Measurements from ENCODE around the gene WDR70.
"Not testable (repeated sequence)": the region's sequence is repeated elsewhere in the genome, so short reads cannot be mapped to it uniquely, and the experiment has no call there.

The WDR70 gene

GRCh38 chr5:37640088-37640487, 261.0 kb downstream of the WDR70 start:
- DNase-seq (ENCODE audit: low read depth), result no peak

DNA sequence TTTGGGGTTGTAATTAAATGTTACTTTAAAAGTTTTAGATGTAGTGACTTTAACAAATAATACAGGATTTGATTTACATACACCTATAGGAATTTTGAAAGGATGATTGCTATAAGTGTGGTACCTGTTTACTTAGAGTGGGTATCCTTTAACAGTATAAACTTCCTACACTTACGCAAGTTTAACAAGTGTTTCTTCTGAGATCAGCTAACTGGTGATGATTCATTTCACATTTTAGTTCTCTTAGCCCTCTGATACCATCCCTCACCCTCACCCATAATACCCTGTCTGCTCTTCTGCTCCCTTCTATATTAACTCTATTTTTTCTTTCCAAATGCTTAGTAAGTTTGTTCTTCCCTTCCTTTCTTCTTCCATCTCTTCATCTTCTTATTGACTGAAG, 262.8 kb downstream of the WDR70 start:
- no peak for DNase-seq (ENCODE audit: low read depth)

DNA sequence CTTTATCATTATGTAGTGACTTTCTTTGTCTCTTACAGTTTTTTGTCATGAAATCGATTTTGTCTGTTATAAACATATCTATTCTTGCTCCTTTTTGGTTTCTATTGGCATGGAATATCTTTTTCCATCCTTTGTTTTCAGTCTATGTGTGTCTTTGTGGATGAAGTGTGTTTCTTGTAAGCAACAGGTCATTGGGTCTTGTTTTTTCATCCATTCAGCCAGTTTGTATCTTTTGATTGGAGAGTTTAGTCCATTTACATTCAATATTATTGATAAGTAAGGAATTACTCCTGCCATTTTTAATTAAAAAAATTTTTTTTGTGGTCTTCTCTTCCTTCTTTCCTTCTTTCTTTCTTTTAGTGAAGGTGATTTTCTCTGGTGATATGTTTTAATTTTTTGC, 266.6 kb downstream of the WDR70 start:
- DNase-seq (ENCODE audit: low read depth), result no peak

DNA sequence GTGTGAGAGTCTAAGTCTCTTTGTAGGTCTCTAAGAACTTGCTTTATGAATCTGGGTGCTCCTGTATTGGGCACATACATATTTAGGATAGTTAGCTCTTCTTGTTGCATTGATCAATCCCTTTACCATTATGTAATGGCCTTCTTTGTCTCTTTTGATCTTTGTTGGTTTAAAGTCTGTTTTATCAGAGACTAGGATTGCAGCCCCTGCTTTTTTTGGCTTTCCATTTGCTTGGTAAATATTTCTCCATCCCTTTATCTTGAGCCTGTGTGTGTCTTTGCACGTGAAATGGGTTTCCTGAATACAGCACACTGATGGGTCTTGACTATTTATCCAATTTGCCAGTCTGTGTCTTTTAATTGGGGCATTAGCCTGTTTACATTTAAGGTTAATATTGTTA, 275.4 kb downstream of the WDR70 start:
- not testable (repeated sequence) for DNase-seq (ENCODE audit: low read depth)

DNA sequence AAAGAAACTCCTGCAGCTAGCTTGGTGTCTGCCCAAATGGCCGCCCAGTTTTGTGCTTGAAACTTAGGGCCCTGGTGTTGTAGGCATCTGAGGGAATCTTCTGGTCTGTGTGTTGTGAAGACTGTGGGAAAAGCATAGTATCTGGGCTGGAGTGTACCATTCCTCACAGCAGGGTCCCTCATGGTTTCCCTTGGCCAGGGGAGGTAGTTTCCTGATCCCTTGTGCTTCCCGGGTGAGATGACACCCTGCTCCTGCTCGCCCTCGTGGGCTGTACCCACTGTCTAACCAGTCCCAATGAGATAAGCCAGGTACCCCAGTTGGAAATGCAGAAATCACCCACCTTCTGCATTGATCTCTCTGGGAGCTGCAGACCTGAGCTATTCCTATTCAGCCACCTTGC, 277.9 kb downstream of the WDR70 start:
- no peak for DNase-seq (ENCODE audit: low read depth)

DNA sequence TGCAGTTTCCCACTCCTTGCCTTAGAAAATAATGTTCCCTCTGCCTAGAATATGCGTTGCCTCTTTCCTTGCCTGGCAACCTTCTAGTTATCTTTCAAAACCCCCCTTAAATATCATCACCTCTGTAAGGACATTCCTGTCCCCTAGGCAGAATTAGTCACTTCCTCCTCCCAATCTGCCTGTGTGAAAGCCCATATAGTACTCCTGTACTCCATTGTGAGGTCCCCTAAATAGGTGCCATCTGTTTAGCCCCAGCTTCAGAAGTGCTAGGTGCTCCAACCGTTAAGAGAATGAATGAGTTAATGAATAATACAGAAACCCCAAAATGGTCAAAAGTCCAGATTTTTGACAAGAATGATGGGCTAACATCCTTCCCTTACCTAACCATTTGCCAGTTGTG, 279.3 kb downstream of the WDR70 start:
- DNase-seq (ENCODE audit: low read depth), result no peak

DNA sequence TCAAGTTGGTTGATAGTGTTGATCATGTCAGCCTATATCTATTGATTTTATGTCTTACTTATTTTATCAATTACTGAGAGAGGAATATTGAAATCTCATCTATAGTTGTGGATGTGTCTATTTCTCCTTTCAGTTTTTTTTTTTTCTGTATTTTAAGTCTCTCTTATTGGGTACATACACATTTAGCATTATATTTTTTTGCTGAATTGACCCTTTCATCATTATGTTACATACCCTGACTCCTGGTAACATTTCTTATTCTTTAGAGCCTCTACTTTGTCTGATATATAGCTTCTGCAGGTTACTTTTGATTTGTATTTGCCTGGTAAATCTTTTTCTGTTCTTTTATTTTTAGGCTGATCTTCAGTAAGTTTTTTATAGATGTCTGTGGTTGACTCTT, 281.2 kb downstream of the WDR70 start:
- DNase-seq (ENCODE audit: low read depth), result no peak

- no peak for DNase-seq (ENCODE audit: low read depth)
Observed at GRCh38 chr5:37661227-37661920, 282.3 kb downstream of the WDR70 start.

DNA sequence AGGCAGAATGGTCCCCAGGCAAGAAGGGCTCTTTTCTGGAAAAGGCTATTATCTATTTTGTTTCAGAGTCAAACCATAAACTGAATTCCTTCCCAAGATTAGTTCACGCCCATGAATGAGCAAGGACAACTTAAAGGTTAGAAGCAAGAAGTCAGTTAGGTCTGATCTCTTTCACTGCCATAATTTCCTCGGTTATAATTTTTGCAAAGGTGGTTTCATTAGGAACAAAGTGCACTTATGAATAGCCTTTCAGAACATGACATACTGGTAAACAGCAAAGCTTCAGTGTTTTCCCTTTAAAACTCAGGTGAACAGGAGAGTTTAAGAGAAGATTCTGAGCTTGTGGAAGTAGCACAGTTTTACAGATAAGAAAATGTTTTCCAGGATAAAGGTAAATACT, 282.8 kb downstream of the WDR70 start:
- DNase-seq (ENCODE audit: low read depth), result no peak

DNA sequence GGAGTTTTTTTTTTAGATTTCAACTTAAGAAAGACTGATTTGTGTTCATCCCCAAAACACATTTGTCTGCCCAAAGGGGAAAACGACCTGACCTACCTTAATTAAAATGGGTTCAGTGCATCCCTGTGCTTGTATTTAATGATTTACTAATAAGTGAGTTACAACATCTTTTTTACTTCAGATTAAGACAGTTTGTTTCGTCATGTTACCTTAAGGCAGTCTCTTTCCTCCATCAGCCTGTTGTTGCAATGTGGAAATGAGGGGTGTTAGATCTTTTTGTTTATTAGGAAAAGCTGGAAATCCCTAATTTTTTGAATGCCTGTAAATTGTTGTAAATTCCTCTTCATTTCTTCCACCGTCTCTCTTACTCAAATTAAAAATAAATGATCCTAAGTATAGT, 283.2 kb downstream of the WDR70 start:
- DNase-seq (ENCODE audit: low read depth), result no peak

GRCh38 chr5:37662789-37663485, 283.8 kb downstream of the WDR70 start:
- no peak for DNase-seq (ENCODE audit: low read depth)

- no peak for DNase-seq (ENCODE audit: low read depth)
Observed at GRCh38 chr5:37663538-37663937, 284.4 kb downstream of the WDR70 start.

DNA sequence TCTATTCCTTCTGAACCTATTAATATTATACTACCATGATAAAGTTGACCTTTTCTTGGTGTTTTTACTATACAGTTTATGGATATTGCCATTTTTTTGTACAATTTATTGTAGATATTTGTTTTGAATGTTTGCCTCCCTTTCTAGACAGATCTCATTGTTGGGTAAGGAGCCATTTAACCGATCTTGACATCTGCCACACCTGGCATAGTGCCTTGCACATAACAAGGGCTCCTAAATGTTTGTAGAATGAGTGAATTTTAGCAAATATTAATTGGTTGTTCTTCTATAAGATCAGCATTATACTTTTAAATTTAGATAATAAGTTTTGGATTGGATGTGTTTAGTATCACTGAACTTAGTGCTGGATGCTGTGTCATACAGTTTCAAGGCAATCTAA, 285.4 kb downstream of the WDR70 start:
- DNase-seq (ENCODE audit: low read depth), result no peak

DNA sequence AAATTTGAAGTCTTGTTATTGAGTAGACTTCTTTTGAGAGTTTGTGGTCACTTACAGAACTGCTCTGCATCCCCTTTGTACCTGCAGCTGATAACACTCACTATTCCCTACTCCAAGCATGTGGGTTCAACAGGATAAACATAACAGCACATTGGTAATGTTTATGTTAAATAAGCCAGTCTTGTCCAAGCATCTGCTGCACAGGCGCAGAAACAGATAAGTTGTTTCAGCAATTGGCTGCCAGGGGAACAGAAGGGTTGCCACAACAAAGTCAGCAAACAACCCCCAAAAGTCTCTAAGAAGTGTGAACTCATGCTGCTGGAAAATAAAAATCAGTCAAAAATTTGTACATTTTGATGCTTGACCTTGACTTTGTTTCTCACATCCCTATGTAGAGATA, 286.2 kb downstream of the WDR70 start:
- DNase-seq (ENCODE audit: low read depth), result no peak

DNA sequence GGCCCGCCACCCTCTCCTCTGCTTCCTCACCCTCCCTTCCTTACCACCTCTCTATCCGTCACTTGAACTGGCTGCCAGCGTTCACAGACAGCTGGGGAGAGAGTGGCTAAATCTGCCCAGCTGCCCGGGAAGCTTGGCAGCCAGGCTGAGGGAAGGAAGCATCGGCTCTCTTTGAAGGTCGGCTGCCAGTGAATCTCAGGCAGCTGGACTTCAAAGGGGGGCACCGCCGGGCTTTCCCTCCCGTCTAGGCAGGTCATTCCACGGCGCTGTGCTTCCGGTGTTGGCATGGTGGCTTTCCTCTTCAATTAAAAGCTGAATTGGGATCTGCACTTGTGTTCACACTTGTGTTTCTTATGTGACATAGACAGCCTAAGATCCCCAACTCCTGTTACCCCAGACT, 286.8 kb downstream of the WDR70 start:
- DNase-seq (ENCODE audit: low read depth), result no peak

DNA sequence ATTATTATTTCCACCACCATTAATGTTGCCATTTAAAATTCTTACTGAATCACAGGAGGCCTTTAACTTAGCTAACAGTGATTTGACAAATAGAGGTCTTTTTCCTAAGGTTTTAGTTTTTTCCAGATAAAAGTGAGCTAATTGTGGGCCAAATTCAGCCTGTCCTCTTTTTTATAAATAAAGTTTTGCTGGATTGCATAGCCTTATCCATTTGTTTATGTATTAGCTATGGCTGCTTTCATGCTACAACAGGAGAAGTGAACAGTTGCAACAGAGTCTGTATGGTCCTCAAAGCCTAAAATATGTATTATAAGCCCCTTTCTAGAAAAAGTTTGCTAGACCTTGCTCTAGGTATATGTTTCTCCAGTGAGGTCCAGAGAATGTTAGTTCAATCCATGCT, 288.3 kb downstream of the WDR70 start:
- DNase-seq (ENCODE audit: low read depth), result no peak

- DNase-seq (ENCODE audit: low read depth), result no peak
Observed at GRCh38 chr5:37667846-37668245, 288.7 kb downstream of the WDR70 start.

DNA sequence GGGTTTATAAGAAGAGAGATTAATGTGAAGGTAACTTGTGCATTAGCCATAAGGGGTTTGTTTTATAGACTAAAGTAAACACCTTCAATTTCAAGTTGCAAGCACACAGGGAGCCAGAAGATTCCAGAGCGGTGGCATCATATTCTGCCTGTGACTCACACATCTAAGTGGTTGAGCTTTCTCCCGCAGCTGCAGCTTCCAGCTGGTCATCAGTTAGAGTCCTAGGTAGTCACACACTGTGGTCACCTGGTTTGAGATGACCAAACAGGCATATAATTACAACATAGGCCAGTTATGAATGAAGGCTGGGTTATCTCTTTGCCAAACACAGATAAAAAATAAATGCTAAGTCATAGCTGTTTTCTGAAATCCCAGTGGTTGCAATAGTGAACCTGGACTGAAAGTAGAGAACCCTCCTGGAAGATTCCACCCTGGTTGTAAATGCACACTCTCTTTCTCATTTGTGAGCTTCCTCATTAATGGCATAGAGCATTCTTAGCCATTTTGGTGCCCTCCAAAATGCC, 289.5 kb downstream of the WDR70 start:
- DNase-seq (ENCODE audit: low read depth), result no peak

- DNase-seq (ENCODE audit: low read depth), result not testable (repeated sequence)
Observed at GRCh38 chr5:37672118-37672588, 293.0 kb downstream of the WDR70 start.

DNA sequence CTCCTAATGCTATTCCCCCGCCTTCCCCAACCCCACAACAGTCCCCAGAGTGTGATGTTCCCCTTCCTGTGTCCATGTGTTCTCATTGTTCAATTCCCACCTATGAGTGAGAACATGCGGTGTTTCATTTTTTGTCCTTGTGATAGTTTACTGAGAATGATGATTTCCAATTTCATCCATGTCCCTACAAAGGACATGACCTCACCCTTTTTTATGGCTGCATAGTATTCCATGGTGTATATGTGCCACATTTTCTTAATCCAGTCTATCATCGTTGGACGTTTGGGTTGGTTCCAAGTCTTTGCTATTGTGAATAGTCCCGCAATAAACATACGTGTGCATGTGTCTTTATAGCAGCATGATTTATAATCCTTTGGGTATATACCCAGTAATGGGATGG, 295.2 kb downstream of the WDR70 start:
- DNase-seq (ENCODE audit: low read depth), result not testable (repeated sequence)

DNA sequence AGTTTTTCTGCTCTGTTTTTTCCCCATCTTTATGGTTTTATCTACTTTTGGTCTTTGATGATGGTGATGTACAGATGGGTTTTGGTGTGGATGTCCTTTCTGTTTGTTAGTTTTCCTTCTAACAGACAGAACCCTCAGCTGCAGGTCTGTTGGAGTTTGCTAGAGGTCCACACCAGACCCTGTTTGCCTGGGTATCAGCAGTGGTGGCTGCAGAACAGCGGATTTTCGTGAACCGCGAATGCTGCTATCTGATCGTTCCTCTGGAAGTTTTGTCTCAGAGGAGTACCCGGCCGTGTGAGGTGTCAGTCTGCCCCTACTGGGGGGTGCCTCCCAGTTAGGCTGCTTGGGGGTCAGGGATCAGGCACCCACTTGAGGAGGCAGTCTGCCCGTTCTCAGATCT, 300.2 kb downstream of the WDR70 start:
- DNase-seq (ENCODE audit: low read depth), result not testable (repeated sequence)

GRCh38 chr5:37679903-37680302, 300.8 kb downstream of the WDR70 start:
- not testable (repeated sequence) for DNase-seq (ENCODE audit: low read depth)

GRCh38 chr5:37683072-37683471, 304.0 kb downstream of the WDR70 start:
- no peak for DNase-seq (ENCODE audit: low read depth)

GRCh38 chr5:37685211-37685610, 306.1 kb downstream of the WDR70 start:
- DNase-seq (ENCODE audit: low read depth), result no peak
